GM19328 (cell line): Measurements from ENCODE around the gene TMEM37.
"Not testable (repeated sequence)": the region's sequence is repeated elsewhere in the genome, so short reads cannot be mapped to it uniquely, and the experiment has no call there.

Experiments used
- ATAC-seq: cut with Tn5 transposase; IDR thresholded peaks from one replicate; pipeline ENCODE4 v1.9.1; 2021; ENCODE audit warnings: mild to moderate bottlenecking, moderate library complexity; ENCODE audit not compliant: unreplicated experiment

TMEM37 gene, protein sequence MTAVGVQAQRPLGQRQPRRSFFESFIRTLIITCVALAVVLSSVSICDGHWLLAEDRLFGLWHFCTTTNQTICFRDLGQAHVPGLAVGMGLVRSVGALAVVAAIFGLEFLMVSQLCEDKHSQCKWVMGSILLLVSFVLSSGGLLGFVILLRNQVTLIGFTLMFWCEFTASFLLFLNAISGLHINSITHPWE

DNA sequence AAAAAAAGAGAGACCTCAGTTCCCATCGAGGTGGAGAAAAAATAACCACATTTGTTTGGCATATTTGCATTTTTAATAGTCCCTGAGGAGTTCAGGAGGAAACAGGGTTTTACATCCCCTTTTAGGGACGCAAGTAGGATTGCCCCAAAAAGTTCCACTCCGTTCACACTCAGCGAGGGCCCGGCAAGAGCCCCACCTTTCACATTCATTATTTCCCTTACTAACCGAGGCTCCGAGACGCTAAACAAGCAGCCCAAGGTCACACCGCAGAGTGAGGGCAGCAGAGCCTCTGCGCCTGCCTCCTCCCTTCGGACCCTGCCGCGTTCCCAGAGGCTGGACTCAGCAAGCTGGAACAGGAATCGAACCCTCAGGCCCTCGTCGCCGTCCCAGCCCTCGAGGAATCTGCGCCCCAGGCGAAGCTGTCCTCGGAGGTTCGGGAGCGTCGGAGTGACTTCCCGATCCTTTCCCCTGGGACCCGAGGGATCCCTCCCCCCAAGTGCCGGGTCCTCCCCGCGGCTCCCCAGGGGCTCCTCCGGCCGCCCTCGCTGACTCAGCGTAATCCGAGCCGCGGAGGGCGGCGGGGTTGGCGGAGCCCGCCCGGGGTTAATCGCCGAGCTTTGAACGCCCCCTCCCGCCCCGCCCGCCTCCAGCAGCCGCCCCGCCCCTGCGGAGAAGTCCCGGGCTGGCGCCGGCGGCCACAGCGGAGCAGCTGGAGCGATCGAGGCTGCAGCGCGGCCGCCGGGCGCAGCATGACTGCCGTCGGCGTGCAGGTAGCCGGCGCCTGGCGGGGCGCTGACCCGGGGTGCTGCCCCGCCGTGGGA is at the start of gene TMEM37:
Gene TMEM37, plus strand, starts transcription at position 700 of the 821 bp plus-strand sequence. Its CDS starts 50 bp downstream, at position 750.
- ATAC-seq, result peak; percentile 64

DNA sequence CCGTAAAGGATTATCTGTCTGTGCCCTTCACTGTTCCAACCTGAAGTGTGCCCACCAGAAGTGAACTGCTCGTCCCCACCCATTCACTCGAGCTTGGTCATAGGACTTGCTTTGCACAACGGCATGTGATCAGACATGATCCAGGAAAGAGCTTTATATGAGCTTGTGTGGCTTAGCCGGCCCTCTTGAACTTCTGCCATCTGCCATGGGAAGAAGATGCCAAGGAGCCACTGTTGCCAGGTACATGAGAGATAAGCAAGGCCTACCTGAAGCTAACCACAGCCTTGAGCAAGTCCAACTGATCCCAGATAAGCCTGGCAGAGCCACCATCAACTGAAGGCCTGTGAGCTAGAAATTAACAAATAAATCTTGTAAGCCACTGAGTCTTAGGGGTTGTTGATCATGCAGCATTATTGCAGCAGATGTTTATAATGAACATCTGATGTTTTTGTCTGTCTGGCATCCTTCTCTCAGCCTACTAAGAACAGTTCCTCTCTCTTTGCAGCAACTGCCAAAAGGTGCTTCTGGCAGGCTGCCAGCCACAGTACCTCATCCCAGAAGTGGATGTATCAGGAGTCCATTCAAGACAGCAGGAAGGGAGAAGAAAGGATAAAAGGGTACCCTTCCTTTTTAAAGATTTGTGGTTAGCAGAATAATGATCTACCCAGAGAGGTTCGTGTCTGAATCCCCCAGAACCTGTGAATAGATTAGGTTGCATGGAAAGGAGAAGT is 48.1 kb upstream of the TMEM37 start:
- ATAC-seq, result no peak

DNA sequence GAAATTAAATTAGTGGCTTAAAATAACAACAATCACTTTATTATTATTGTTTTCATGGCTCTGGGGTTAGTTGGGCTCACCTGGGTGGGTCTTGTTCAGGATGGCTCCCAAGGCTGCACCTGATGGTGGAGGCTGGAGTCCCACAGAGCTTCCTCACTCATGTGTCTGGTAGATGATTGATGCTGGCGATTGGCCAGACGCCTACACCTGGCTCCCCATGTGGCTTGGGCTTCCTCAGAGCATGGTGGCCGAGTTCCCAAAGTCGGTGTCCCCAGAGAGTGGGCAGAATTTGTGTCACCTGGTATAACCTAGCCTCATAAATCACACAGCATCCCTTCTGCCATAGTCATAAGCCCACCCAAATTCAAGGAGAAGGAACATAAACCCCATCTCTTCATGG is 46.7 kb upstream of the TMEM37 start:
- ATAC-seq, result no peak

DNA sequence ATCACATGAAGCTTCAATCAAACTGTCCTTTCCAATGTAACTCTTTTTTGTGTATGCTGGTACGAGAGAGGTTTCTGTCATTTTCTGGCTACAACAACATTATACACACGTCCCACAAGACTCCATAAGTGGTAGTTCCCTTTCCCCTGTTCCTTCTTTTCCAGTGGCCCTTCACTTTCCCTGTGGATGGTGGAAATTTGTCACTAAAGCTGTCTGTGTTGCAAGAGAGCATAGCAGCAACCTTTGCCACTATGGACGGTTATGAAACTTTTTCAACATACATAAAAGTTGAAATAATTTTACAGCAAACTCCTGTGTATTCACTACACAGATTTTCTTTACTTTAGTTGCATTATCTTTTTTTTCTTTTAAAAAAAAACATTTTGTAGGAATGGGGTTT is 46.2 kb upstream of the TMEM37 start:
- no peak for ATAC-seq

DNA sequence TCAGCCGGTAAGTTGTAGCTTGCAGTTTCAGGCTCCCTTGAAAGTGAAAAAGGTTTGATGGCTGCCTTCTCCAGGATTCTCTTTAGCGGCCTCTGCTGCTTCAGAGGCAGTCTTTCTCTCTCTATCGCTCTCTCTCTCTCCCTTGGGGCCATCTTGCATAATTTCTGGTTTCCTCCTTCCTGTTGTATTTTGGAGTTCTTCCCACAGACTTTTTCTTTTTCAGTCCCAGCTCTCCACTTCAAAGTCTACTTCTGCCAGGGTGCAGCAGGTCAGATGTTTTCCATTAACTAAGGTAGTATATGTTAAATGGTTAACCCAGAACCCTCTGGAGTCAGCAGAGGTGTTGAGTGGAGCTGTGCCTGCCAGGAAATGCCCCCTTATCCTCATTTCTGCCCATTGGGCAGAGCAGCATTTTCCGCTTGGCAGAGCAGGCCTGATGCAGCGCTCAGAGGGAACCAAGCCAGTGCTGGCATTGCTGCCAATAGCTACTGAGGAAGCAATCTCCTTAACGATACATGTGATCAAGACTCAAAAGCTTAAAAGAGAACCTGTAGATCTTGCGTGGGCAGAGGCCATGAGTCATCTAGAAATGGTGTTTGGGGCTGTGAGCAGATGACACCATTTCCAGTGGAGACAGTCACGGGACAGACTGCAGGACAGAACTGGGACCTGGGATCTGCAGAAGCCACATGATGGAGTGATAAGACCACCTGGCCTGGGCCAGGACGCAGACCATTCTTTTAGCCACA is 44.1 kb upstream of the TMEM37 start:
- ATAC-seq, result peak; percentile 77

DNA sequence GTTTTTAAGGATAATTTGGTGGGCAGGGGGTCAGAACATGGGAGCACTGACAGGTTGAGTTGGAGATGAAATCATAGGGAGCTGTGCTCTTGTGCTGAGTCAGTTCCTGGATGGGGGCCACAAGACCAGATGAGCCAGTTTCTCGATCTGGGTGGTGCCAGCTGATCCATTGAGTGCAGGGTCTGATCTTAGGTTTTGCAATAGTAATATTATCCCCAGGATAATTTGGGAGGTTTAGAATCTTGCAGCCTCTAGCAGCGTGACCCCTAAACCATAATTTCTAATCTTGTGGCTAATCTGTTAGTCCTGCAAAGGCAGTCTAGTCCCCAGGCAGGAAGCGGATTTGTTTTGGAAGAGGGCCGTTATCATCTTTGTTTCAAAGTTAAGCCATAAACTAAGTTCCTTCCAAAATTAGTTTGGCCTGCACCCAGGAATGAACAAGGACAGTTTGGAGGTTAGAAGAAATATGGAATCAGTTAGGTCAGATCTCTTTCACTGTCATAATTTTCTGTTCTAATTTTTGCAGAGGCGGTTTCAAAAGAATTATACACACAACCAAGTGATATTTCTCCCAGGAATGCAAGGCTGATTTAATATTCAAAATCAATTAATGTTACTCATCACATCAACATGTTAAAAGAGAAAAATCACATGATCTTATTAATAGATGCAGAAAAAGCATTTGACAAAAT is 41.9 kb upstream of the TMEM37 start:
- no peak for ATAC-seq

DNA sequence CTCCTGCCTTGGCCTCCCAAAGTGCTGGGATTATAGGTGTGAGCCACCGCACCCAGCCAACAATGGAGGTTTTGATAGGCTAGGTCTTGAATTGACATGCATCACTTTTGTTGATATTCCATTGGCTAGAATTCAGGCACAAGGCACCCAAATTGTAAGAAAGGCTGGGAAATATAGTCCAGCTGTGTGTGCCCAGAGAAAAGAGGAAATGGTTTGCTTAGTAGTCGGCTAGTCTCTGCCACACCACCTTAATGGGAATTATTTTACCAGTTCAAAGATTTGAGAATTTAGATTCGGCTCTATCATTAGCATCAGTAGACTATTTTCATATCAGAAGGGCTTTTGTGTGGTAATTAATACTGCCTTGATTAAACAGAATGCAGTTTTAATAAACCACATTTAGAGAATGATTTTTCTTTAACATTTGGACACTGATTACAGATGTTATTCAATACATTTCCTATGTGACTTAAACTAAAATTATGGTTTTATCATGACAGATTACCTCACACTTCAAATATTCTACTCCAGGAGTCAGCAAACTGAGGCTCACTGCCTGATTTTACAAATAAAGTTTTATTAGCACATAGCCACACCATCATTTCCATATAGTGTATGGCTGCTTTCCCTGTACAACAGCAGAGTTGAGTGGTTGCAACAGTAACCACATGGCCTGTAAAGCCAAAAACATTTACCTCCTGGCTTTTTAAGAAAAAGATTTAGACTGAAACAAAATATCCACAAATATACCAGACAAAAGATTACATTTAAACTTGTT is 37.5 kb upstream of the TMEM37 start:
- no peak for ATAC-seq

DNA sequence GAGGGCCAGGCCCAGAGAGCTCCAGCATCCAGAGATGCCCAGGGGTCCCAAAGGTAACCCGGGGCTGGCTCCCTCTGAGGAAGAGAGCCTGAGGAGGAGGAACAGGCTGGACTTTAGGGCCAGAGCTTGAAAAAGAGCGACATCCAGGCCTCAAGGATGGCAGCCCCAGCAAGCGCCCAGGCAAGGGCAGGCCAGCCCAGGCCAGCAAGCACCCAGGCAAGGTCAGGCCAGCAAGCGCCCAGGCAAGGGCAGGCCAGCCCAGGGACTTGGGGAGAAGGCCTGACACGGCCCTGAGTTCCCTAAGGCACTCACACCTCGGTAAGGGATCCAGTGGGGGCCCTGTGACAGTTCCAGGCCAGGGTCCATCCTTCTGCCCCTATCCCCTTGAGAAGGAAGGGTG is 34.5 kb upstream of the TMEM37 start:
- ATAC-seq, result no peak

DNA sequence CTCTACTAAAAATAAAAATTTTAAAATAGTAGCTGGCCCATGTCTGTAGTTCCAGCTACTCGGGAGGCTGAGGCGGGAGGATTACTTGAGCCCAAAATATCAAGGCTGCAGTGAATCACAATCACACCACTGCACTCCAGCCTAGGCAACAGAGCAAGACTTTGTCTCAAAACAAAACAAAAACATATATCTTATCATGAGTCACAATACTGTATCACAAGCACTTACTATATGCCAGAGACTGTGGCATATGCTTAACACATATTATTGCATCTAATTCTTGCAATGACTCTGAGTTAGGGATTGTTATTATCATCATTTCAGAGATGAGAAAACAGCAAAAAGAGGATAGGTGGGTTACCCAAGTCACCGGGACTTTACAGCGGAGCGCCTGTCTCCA is 29.5 kb upstream of the TMEM37 start:
- ATAC-seq, result no peak

DNA sequence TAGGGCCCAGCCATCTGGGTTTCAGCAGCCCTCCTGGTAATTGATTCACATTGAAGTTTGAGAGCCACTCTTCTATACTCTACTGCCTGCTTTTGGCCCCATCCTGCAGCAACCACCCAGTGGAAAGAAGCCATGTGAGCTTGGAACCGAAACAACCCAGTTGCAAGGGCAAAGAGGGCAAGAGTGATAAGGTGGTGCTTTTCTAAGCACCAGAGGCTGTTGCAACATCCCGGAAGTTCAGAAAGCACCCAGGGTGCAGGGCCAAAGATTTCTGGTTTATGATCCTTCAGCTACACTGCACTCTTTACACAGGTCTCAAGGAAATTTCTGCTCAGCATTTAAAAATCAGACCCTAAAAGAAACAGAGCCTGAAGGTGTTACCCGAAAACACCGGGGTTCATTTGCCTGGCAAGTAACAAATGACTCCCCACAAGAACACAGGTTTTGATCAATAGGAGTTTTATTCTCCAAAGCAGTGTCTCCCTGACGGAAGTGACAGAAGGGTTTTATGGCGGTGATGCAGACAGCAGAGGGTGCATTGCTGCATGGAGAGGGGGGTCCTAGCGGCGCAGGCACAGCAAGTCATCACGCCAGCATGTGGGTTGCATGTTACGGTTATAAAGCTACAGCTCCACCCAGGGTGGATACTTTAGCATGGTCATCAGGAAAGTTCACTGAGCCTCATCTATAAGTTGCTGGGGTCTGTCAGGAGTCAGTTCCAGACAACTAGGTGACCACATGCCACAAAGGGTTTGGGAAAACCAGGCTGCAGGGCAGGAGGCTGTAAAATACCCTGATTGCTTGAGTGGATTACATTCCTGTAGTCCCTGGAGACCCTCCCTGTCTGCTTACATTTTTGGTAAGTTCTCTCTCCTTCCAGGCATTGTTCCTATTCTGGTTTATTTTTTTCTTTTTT is 28.8 kb upstream of the TMEM37 start:
- ATAC-seq, result no peak

DNA sequence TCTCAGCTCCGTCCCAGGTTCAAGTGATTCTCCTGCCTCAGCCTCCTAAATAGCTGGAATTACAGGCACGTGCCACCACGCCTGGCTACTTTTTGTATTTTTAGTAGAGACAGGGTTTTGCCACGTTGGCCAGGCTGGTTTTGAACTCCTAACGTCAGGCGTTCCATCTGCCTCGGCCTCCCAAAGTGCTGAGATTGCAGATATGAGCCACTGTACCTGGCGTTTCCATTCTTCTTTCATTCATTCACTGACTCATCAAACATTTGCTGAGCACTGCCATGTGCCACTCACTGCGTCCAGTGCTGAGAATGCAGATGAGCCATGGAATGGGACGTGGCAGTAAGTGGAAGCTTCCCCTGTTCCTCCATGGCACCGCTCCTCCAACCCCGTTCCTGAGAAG is 28.0 kb upstream of the TMEM37 start:
- ATAC-seq, result not testable (repeated sequence)

DNA sequence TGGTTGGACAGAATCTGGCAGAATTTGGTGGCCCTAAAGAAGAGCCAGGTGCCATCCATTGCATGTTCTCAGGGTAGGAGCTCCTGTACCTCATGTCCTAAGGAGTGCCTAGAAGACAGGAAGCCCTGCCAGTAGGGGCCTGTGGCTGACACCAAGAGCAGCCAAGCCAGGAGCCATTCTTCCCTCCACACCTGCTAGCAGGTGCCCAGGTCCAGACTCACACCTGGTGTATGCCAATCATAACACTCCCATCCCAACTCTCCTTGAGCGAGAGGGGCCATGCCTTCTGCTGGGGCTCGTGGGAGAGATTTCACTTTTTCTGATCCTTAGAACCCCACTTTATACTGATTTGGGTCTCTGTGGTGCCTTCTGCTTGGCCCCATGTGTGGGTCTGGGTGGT is 26.5 kb upstream of the TMEM37 start:
- ATAC-seq, result no peak

DNA sequence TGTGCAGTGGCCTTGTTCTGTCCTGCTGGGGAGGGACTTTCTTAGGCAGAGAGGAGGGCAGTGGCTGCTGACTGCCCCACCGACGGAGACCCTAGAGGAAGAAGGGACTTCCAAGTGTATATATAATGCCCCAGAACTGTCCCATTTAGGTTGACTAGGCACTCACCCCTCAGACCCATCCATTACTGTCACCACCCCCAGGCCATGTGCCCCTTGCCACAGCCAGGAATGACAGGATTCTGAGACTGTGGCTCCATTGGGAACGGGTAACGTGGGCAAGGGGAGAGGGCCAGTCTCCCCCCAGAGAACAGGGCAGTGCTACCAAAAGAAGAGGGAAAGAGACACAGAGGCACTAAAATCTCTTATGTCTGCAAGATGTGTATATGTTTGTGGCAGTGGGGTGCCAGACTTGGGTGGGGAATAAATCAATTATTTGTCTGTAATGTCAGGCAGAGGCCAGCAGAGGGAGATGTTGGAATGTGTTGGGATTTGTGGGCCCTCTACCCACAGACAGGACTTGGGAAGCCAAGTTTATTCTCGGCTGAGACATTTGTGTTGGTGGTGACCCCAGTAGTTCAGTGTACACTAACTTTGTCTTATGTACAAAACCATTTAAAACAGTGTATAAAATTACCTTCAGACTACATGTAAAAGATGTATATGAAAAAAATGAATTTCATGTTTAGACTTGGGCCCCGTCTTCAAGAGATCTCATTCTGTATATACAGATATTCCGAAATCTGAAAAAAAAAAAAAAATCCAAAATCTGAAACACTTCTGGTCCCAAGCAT is 24.0 kb upstream of the TMEM37 start:
- no peak for ATAC-seq

DNA sequence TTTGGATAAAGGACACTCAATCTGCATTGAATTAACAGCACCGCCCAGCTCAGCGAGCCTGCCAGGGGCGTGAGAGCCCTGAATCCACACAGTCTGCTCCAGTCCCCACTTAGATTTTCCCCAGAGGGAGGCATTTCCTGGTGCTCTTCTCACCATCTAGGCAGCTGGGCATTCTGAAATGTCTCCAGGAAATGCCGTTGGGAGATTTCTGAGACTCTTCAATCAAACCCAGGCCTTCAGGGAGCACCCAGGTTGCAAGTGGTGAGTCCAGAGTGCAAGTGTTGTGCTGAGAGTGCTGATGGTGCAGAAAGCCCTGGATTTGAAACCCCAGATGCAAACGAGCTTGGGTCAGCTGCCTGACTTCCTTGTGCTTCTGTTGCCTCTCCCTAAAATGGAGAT is 23.4 kb upstream of the TMEM37 start:
- no peak for ATAC-seq

DNA sequence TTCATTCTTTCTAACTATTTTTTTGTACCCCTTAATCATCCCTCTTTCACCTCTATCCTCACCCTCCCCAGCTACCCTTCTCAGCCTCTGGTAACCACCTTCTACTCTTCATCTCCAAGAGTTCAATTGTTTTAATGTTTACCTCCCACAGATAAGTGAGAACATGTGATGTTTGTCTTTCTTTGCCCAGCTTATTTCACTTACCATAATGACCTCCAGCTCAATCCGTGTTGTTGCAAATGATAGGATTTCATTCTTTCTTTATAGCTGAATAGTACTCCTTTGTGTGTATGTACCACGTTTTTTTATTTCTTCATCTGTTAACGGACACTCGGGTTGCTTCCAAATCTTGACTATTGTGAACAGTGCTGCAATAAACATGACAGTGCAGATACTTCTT is 22.1 kb upstream of the TMEM37 start:
- ATAC-seq, result no peak

DNA sequence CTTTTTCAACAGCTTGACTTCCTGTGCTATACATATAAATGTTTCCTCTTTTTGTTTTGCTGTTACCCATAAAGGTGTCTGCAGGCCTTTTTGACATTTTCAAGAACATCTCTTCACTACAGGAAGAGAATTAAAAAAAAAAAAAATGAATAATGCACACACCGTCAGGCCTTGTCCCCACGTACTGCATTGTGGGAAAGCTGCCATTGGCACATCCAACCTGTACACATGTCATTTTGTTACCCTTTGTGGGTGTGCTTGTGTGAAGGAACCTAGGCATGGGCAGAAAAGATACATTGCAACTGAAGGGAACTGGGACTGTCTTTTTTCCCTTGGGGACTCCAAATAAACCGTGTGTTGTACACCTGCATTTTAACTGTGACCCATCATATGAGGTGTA is 16.8 kb upstream of the TMEM37 start:
- no peak for ATAC-seq

DNA sequence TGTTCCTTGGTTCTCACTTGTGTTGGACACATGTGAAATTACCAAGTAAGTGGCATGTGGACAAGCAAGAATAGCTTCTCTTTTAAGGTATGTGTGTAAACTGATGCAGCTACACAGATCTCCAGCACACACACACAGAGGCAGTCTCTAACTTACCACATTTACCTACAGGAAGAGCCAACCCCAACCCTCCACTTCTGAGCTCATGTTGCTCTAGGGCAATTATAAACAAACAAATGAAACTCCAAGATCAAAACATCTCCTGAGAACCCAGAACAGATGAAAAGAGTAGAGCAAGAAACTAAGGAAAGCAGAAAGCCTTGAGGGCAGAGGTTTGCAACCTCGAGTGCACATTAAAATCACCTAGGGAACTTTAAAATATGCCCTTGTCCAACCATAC is 16.0 kb upstream of the TMEM37 start:
- no peak for ATAC-seq

DNA sequence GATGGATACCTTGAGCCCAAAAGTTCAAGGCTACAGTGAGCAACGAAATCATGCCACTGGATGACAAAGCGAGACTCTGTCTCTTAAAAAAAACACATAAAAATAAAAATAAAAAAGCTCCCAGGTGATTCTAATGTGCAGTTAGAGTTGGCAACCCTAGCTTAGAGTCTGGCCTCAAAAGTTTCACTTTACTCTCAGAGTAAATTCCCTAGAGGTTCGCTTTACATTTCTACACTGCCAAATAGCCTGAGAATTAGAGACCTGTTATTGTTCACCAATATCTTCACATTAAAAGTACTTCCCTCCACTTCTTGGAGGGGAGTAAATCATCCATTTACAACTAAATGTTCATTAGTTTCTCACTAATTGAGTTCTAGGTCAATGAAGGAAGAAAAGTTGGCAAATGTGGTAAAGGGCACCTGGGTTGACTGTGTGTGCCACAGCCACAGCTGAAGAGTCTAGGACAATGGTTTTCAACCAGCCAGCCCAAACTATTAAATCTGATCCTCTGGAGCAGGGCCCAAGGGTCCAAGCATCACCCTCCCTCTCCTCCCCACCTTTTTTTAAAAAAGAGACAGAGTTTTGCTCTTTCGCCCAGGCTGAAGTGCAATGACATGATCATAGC is 15.2 kb upstream of the TMEM37 start:
- no peak for ATAC-seq
